ENCODE results near the gene NPR2. TPM values are rescaled to one million over a fixed set of nuclear protein-coding genes. Genes with fewer than 3 reads are reported as not detected.
A peak's percentile ranks its signal among the peaks of the same experiment; 100 is the strongest.

NPR2 gene
- total and polyA plus RNA-seq, 5 donors from 2014 or later, result 0.46 to 7.7 (median 1.7) TPM; not detected in 1

GRCh38 chr9:35856206-35856605 is 64.8 kb downstream of the NPR2 start:
- no peaks in the 10 kb centered on the region for H3K4me1 ChIP-seq (ENCODE audit: control insufficient read depth, insufficient read depth, low read length, poor library complexity, severe bottlenecking)
- peak overlapping the region in 1 of 3 donors; percentile 4 for H3K27ac Mint-ChIP-seq
- no peaks in the 10 kb centered on the region for H3K9me3 Mint-ChIP-seq
- no peaks in the 10 kb centered on the region for H3K36me3 ChIP-seq (ENCODE audit: control insufficient read depth, insufficient read depth, low read length)
- H3K4me1 Mint-ChIP-seq, result peaks cover 0 to 3% (median 0%) of the 10 kb centered on the region in 4 donors
- no peaks in the 10 kb centered on the region for H3K36me3 Mint-ChIP-seq
- DNase-seq (no peak), ATAC-seq (ENCODE audit: low read depth in 2 of 2) (no peak)
- no peak overlapping the region for H3K4me3 ChIP-seq (ENCODE audit: low read depth, low read length)
- H3K27me3 Mint-ChIP-seq, result peaks cover 14% of the 10 kb centered on the region
- no peak overlapping the region for H3K27ac ChIP-seq (ENCODE audit: insufficient read depth, low read length, poor library complexity, severe bottlenecking)
- no peak overlapping the region for H3K4me3 Mint-ChIP-seq
- H3K27me3 ChIP-seq (ENCODE audit: control insufficient read depth, insufficient read depth, low read length), result peaks cover 7% of the 10 kb centered on the region
- H3K9me3 ChIP-seq (ENCODE audit: control insufficient read depth in 2 of 2, low read length in 2 of 2), result no peaks in the 10 kb centered on the region

GRCh38 chr9:35856882-35857281 is 65.5 kb downstream of the NPR2 start:
- DNase-seq, result no peak
- Histone ChIP-seq H3K4me1 (ENCODE audit: control insufficient read depth, insufficient read depth, low read length, poor library complexity, severe bottlenecking) (no peaks in the 10 kb centered on the region), H3K27ac (ENCODE audit: insufficient read depth, low read length, poor library complexity, severe bottlenecking) (no peak overlapping the region), H3K27me3 (ENCODE audit: control insufficient read depth, insufficient read depth, low read length) (peaks cover 8% of the 10 kb centered on the region), H3K36me3 (ENCODE audit: control insufficient read depth, insufficient read depth, low read length) (no peaks in the 10 kb centered on the region), H3K9me3 (ENCODE audit: control insufficient read depth in 2 of 2, low read length in 2 of 2) (no peaks in the 10 kb centered on the region), H3K4me3 (ENCODE audit: low read depth, low read length) (no peak overlapping the region)
- Mint-ChIP-seq H3K27me3 (peaks cover 18% of the 10 kb centered on the region), H3K27ac (no peak overlapping the region), H3K9me3 (no peaks in the 10 kb centered on the region), H3K36me3 (no peaks in the 10 kb centered on the region), H3K4me1 (peaks cover 0 to 3% (median 0%) of the 10 kb centered on the region in 4 donors), H3K4me3 (no peak overlapping the region)
- ATAC-seq (ENCODE audit: low read depth in 2 of 2), result no peak

GRCh38 chr9:35858458-35858857 is 67.1 kb downstream of the NPR2 start:
- H3K36me3 ChIP-seq (ENCODE audit: control insufficient read depth, insufficient read depth, low read length), result no peaks in the 10 kb centered on the region
- peaks cover 5% of the 10 kb centered on the region for H3K27me3 ChIP-seq (ENCODE audit: control insufficient read depth, insufficient read depth, low read length)
- no peak overlapping the region for H3K4me3 ChIP-seq (ENCODE audit: low read depth, low read length)
- ATAC-seq (ENCODE audit: low read depth in 2 of 2) (no peak), DNase-seq (no peak)
- H3K9me3 ChIP-seq (ENCODE audit: control insufficient read depth in 2 of 2, low read length in 2 of 2), result no peaks in the 10 kb centered on the region
- Mint-ChIP-seq H3K9me3 (no peaks in the 10 kb centered on the region), H3K4me3 (no peak overlapping the region), H3K4me1 (peaks cover 0 to 3% (median 0%) of the 10 kb centered on the region in 4 donors), H3K27ac (no peak overlapping the region), H3K27me3 (peaks cover 18% of the 10 kb centered on the region), H3K36me3 (no peaks in the 10 kb centered on the region)
- H3K27ac ChIP-seq (ENCODE audit: insufficient read depth, low read length, poor library complexity, severe bottlenecking), result no peak overlapping the region
- no peaks in the 10 kb centered on the region for H3K4me1 ChIP-seq (ENCODE audit: control insufficient read depth, insufficient read depth, low read length, poor library complexity, severe bottlenecking)

Other genes starting within 250 kb of the NPR2 start
- 24.5 TPM for gene TESK1, start 186.3 kb upstream of the NPR2 start, total RNA-seq
- 1 to 10 TPM; 3.9 to 5.7 (median 4.5) TPM for gene TESK1, start 186.3 kb upstream of the NPR2 start, polyA plus RNA-seq
- 7.9 TPM for gene CD72, start 173.2 kb upstream of the NPR2 start, total RNA-seq
- 1 to 10 TPM; 1.0 to 4.0 (median 1.9) TPM for gene CD72, start 173.2 kb upstream of the NPR2 start, polyA plus RNA-seq
- gene SIT1, start 140.7 kb upstream of the NPR2 start, total RNA-seq, result 76.9 TPM
- 100 to 1,000 TPM; 239 to 346 (median 308) TPM for gene SIT1, start 140.7 kb upstream of the NPR2 start, polyA plus RNA-seq
- 6,542 TPM for gene RMRP, start 133.6 kb upstream of the NPR2 start, total RNA-seq
- not detected for gene RMRP, start 133.6 kb upstream of the NPR2 start, polyA plus RNA-seq
- 31.2 TPM for gene CCDC107, start 133.3 kb upstream of the NPR2 start, total RNA-seq
- 10 to 100 TPM; 65.8 to 83.2 (median 71.7) TPM for gene CCDC107, start 133.3 kb upstream of the NPR2 start, polyA plus RNA-seq
- gene ARHGEF39, start 126.4 kb upstream of the NPR2 start, total RNA-seq, result 0.84 TPM
- under 1 TPM; 0.36 to 0.66 (median 0.44) TPM for gene ARHGEF39, start 126.4 kb upstream of the NPR2 start, polyA plus RNA-seq
- not detected for gene CA9, start 117.7 kb upstream of the NPR2 start, total RNA-seq
- under 1 TPM in 1 of 4 donors, not detected in 3; 0.48 TPM for gene CA9, start 117.7 kb upstream of the NPR2 start, polyA plus RNA-seq
- 38.8 TPM for gene TPM2, start 101.7 kb upstream of the NPR2 start, total RNA-seq
- not detected for gene TPM2, start 101.7 kb upstream of the NPR2 start, polyA plus RNA-seq
- gene TLN1, start 59.4 kb upstream of the NPR2 start, total RNA-seq, result 277 TPM
- 10 to 100 TPM; 33.7 to 36.2 (median 35.9) TPM for gene TLN1, start 59.4 kb upstream of the NPR2 start, polyA plus RNA-seq
- gene CREB3, start 58.9 kb upstream of the NPR2 start, total RNA-seq, result 14.6 TPM
- 10 to 100 TPM; 33.4 to 36.4 (median 34.6) TPM for gene CREB3, start 58.9 kb upstream of the NPR2 start, polyA plus RNA-seq
- gene GBA2, start 42.4 kb upstream of the NPR2 start, total RNA-seq, result 47.9 TPM
- gene GBA2, start 42.4 kb upstream of the NPR2 start, polyA plus RNA-seq, result 10 to 100 TPM; 18.7 to 27.1 (median 21.2) TPM
- gene RGP1, start 42.3 kb upstream of the NPR2 start, total RNA-seq, result 22.8 TPM
- 10 to 100 TPM in 1 of 4 donors, 1 to 10 TPM in 3; 4.6 to 10.2 (median 7.0) TPM for gene RGP1, start 42.3 kb upstream of the NPR2 start, polyA plus RNA-seq
- gene MSMP, start 37.3 kb upstream of the NPR2 start, total RNA-seq, result not detected
- under 1 TPM in 1 of 4 donors, not detected in 3; 0.69 TPM for gene MSMP, start 37.3 kb upstream of the NPR2 start, polyA plus RNA-seq
- 0.99 TPM for gene SPAG8, start 20.7 kb downstream of the NPR2 start, total RNA-seq
- gene SPAG8, start 20.7 kb downstream of the NPR2 start, polyA plus RNA-seq, result 1 to 10 TPM in 1 of 4 donors, under 1 TPM in 2, not detected in 1; 0.75 to 1.3 (median 0.85) TPM
- gene HINT2, start 23.5 kb downstream of the NPR2 start, total RNA-seq, result 21.7 TPM
- gene HINT2, start 23.5 kb downstream of the NPR2 start, polyA plus RNA-seq, result 100 to 1,000 TPM in 2 of 4 donors, 10 to 100 TPM in 2; 70.5 to 105 (median 90.6) TPM
- gene FAM221B, start 37.1 kb downstream of the NPR2 start, total RNA-seq, result not detected
- under 1 TPM in 1 of 4 donors, not detected in 3; 0.03 TPM for gene FAM221B, start 37.1 kb downstream of the NPR2 start, polyA plus RNA-seq
- 3.3 TPM for gene TMEM8B, start 37.6 kb downstream of the NPR2 start, total RNA-seq
- gene TMEM8B, start 37.6 kb downstream of the NPR2 start, polyA plus RNA-seq, result 1 to 10 TPM in 3 of 4 donors, under 1 TPM in 1; 0.21 to 1.5 (median 1.3) TPM
- gene OR13J1, start 78.8 kb downstream of the NPR2 start, total RNA-seq, result not detected
- not detected for gene OR13J1, start 78.8 kb downstream of the NPR2 start, polyA plus RNA-seq
- not detected for gene HRCT1, start 114.6 kb downstream of the NPR2 start, total RNA-seq
- not detected for gene HRCT1, start 114.6 kb downstream of the NPR2 start, polyA plus RNA-seq
- gene SPAAR, start 117.9 kb downstream of the NPR2 start, total RNA-seq, result not detected
- not detected for gene SPAAR, start 117.9 kb downstream of the NPR2 start, polyA plus RNA-seq
- not detected for gene OR2S2, start 166.6 kb downstream of the NPR2 start, total RNA-seq
- not detected for gene OR2S2, start 166.6 kb downstream of the NPR2 start, polyA plus RNA-seq
- 6.5 TPM for gene RECK, start 245.3 kb downstream of the NPR2 start, total RNA-seq
- gene RECK, start 245.3 kb downstream of the NPR2 start, polyA plus RNA-seq, result 10 to 100 TPM in 2 of 4 donors, 1 to 10 TPM in 2; 5.5 to 12.6 (median 8.7) TPM

All from CD4-positive, CD25-positive, alpha-beta regulatory T cell (primary cell).